ENCODE data around the gene THAP11.

Gene THAP11

GRCh38 chr16:67892899-67893742 lies 51.0 kb downstream of the THAP11 start, which contains the start of gene PSKH1:
Gene PSKH1 (plus strand): TSS chr16:67893254. CDS start chr16:67908750, 15,496 bp downstream.
- H3K27ac Mint-ChIP-seq: peak within 1 kb of the TSS; percentile 88
- H3K4me3 Mint-ChIP-seq: peak within 1 kb of the TSS; percentile 97
- H3K27me3 Mint-ChIP-seq: no peaks in the 10 kb centered on the region
- no peaks in the 10 kb centered on the region for H3K36me3 Mint-ChIP-seq
- no peaks in the 10 kb centered on the region for H3K9me3 Mint-ChIP-seq
- peaks cover 17% of the 10 kb centered on the region for H3K4me1 Mint-ChIP-seq
- ATAC-seq (ENCODE audit: low read depth): peak; percentile 98
- peak; percentile 73 to 84 for DNase-seq (ENCODE audit: low spot score in 2 of 2)
